ENCODE results near the gene AFF3.

- no peak for TF ChIP-seq CTCF (IDR thresholded peaks at IDR 0.05)
- no peak for TF ChIP-seq POLR2A (IDR thresholded peaks at IDR 0.05)
These were observed 21.2 kb upstream of the AFF3 start for GRCh38 chr2:100163605-100164004.
